ENCODE results near the gene RWDD3. TPM values are rescaled to one million over a fixed set of nuclear protein-coding genes. Genes with fewer than 3 reads are reported as not detected.

Gene RWDD3
- total RNA-seq, 2 donors from 2014 or later: 13.5 to 20.8 TPM

DNA sequence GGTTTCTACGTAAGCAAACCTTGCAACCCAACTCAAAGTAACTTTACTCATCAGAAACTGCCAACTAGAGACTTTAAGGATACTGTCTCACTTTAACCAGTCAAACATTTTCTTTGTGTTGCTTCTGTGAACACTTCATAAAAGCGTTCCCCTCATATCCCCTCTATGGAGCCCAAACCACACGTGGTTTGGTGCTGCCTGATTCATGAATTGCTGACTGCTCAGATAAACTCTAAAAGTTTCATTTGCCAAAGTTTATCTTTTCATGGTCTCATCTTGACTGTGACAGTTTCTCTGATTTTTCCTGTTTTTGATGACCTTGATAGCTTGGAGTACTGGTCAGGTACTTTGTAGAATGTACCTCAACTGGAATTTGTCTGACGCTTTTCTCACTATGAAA, 14.6 kb upstream of the RWDD3 start:
- no peak for DNase-seq
- ATAC-seq: no peak
- intact Hi-C loops (cut with DNase I): no loop called here
- TF ChIP-seq, protein P1, sequence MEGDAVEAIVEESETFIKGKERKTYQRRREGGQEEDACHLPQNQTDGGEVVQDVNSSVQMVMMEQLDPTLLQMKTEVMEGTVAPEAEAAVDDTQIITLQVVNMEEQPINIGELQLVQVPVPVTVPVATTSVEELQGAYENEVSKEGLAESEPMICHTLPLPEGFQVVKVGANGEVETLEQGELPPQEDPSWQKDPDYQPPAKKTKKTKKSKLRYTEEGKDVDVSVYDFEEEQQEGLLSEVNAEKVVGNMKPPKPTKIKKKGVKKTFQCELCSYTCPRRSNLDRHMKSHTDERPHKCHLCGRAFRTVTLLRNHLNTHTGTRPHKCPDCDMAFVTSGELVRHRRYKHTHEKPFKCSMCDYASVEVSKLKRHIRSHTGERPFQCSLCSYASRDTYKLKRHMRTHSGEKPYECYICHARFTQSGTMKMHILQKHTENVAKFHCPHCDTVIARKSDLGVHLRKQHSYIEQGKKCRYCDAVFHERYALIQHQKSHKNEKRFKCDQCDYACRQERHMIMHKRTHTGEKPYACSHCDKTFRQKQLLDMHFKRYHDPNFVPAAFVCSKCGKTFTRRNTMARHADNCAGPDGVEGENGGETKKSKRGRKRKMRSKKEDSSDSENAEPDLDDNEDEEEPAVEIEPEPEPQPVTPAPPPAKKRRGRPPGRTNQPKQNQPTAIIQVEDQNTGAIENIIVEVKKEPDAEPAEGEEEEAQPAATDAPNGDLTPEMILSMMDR (IDR thresholded peaks at IDR 0.05): no peak
- TF ChIP-seq POLR2A (IDR thresholded peaks at IDR 0.05): no peak
- H3K27me3 ChIP-seq: no peaks in the 10 kb centered on the region
- no peaks in the 10 kb centered on the region for H3K9me3 ChIP-seq
- H3K4me1 ChIP-seq: no peaks in the 10 kb centered on the region
- no peak overlapping the region for H3K4me3 ChIP-seq
- H3K27ac ChIP-seq: no peak overlapping the region
- WGBS, 2 donors: 95 to 96% methylated on average over 4 of the region's 4 CpGs
- no peaks in the 10 kb centered on the region for H3K36me3 ChIP-seq (replicated peaks in 1 of 2; ENCODE audit: insufficient read depth in 1 of 2, low read depth in 2 of 2)

GRCh38 chr1:95221306-95221705, 12.7 kb upstream of the RWDD3 start:
- ATAC-seq (no peak), DNase-seq (no peak)
- no peaks in the 10 kb centered on the region for H3K27me3 ChIP-seq
- TF ChIP-seq, protein P1 (IDR thresholded peaks at IDR 0.05): no peak
- no peak for TF ChIP-seq POLR2A (IDR thresholded peaks at IDR 0.05)
- H3K4me3 ChIP-seq: no peak overlapping the region
- H3K27ac ChIP-seq: no peak overlapping the region
- no peaks in the 10 kb centered on the region for H3K9me3 ChIP-seq
- 90 to 100% methylated on average over 6 of the region's 6 CpGs for WGBS, 2 donors
- H3K36me3 ChIP-seq (replicated peaks in 1 of 2; ENCODE audit: insufficient read depth in 1 of 2, low read depth in 2 of 2): no peaks in the 10 kb centered on the region
- intact Hi-C loops (cut with DNase I): loop anchor here (10.0 kb wide), 1 partner anchor 137 kb away; no protein-coding TSS in a partner anchor
- H3K4me1 ChIP-seq: peaks cover 5% of the 10 kb centered on the region

DNA sequence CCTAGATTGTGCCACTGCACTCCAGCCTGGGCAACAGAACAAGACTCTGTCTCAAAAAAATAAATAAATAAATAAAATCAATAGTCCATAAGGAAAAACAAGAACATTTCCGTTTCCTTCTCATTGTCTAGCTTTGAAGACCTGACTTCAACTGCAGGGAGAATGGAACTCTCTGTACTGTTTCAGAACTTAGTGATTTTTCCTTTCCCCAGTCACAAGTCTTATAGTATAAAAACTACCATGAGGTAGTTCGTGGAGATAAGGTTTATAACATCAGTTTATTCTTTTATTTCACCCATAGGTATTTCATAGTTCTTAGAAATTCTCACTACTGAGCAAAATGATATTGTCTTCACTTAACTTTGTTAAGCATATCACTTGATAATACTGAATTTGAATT, 11.4 kb upstream of the RWDD3 start:
- 76 to 79% methylated on average over 2 of the region's 2 CpGs for WGBS, 2 donors
- TF ChIP-seq, protein P1 (IDR thresholded peaks at IDR 0.05): no peak
- TF ChIP-seq POLR2A (IDR thresholded peaks at IDR 0.05): no peak
- DNase-seq (no peak), ATAC-seq (no peak)
- Histone ChIP-seq H3K9me3 (no peaks in the 10 kb centered on the region), H3K4me3 (no peak overlapping the region), H3K4me1 (peaks cover 12% of the 10 kb centered on the region), H3K36me3 (replicated peaks in 1 of 2; ENCODE audit: insufficient read depth in 1 of 2, low read depth in 2 of 2) (no peaks in the 10 kb centered on the region), H3K27me3 (no peaks in the 10 kb centered on the region), H3K27ac (no peak overlapping the region)
- intact Hi-C loops (cut with DNase I): loop anchor here (10.0 kb wide), 1 partner anchor 138 kb away; no protein-coding TSS in a partner anchor

DNA sequence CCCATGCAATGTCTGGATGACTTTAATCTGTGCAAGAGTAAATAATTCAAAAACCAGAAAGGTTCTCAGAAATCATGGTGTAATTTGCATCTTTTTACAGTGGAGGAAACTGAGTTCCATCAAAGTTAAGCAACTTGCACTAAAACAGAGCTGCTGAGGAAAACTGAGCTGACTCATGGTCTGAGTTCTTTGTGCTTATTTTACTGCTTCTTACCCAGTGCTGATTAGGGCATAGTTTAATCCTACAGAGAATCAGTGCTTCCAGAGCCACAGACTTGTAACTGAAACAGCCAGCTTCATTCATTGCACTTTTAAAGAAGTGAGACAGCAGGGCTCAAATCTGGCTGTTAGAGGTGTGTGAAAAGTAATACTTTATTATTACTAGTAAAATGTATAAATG, 10.9 kb upstream of the RWDD3 start:
- DNase-seq: no peak
- H3K27me3 ChIP-seq: no peaks in the 10 kb centered on the region
- no peak overlapping the region for H3K4me3 ChIP-seq
- ATAC-seq: no peak
- no peaks in the 10 kb centered on the region for H3K9me3 ChIP-seq
- intact Hi-C loops (cut with DNase I): loop anchor here (10.0 kb wide), 1 partner anchor 138 kb away; no protein-coding TSS in a partner anchor
- peaks cover 13% of the 10 kb centered on the region for H3K4me1 ChIP-seq
- no peaks in the 10 kb centered on the region for H3K36me3 ChIP-seq (replicated peaks in 1 of 2; ENCODE audit: insufficient read depth in 1 of 2, low read depth in 2 of 2)
- TF ChIP-seq, protein P1 (IDR thresholded peaks at IDR 0.05): no peak
- no peak for TF ChIP-seq POLR2A (IDR thresholded peaks at IDR 0.05)
- no peak overlapping the region for H3K27ac ChIP-seq

All from body of pancreas (tissue), 4 donors.